Hepatic stellate cell (primary cell): Measurements from ENCODE around the gene MADD.

Experiments used
- DNase-seq: peaks from one replicate; pipeline ENCODE4 v3.0.0; 2011; ENCODE audit warnings: low spot score

Gene MADD

GRCh38 chr11:47269829-47270305 is at the start of gene MADD:
Gene MADD (plus strand): TSS chr11:47270133.
- peak; percentile 97 for DNase-seq

- peak; percentile 73 for DNase-seq
Measured at GRCh38 chr11:47220401-47220821, 49.5 kb upstream of the MADD start.

- no peak for DNase-seq
Measured at GRCh38 chr11:47222696-47223095, 47.2 kb upstream of the MADD start.

- no peak for DNase-seq
Measured at GRCh38 chr11:47225552-47226400, 44.2 kb upstream of the MADD start.

- no peak for DNase-seq
Measured at GRCh38 chr11:47229161-47229560, 40.8 kb upstream of the MADD start.

GRCh38 chr11:47233051-47233450 is 36.9 kb upstream of the MADD start:
- DNase-seq = no peak

GRCh38 chr11:47233989-47234668 is 35.8 kb upstream of the MADD start:
- DNase-seq = peak; percentile 53

GRCh38 chr11:47234669-47235100 is 35.2 kb upstream of the MADD start:
- DNase-seq = no peak

GRCh38 chr11:47235163-47235562 is 34.8 kb upstream of the MADD start:
- DNase-seq = no peak

GRCh38 chr11:47236482-47236881 is 33.5 kb upstream of the MADD start:
- DNase-seq = no peak

- no peak for DNase-seq
Measured at GRCh38 chr11:47239852-47240251, 30.1 kb upstream of the MADD start.

GRCh38 chr11:47241841-47242301 is 28.1 kb upstream of the MADD start:
- no peak for DNase-seq

- DNase-seq = no peak
Measured at GRCh38 chr11:47242596-47243192, 27.2 kb upstream of the MADD start.

- DNase-seq = no peak
Measured at GRCh38 chr11:47243454-47243853, 26.5 kb upstream of the MADD start.

- no peak for DNase-seq
Measured at GRCh38 chr11:47244448-47245350, 25.2 kb upstream of the MADD start.

GRCh38 chr11:47245611-47246357 is 24.1 kb upstream of the MADD start:
- no peak for DNase-seq

GRCh38 chr11:47247502-47247901 is 22.4 kb upstream of the MADD start:
- DNase-seq = no peak

GRCh38 chr11:47248304-47248663 is 21.6 kb upstream of the MADD start:
- DNase-seq = no peak

GRCh38 chr11:47248664-47249377 is 21.1 kb upstream of the MADD start, which contains the start of gene ACP2:
Gene ACP2 (minus strand): TSS chr11:47248814. CDS start chr11:47248789, 25 bp downstream.
- peak; percentile 82 for DNase-seq

GRCh38 chr11:47249378-47249715 is 20.6 kb upstream of the MADD start:
- no peak for DNase-seq
